Neural crest cell (in vitro differentiated cells): ENCODE measurements around the gene ZCCHC7. TPM values are rescaled to one million over a fixed set of nuclear protein-coding genes. Genes with fewer than 3 reads are reported as not detected.

Source experiments
- DNase-seq: peaks from one replicate; pipeline ENCODE4 v3.0.0; 2021; ENCODE audit warnings: low read depth, mixed read lengths, low spot score
- H3K27ac Mint-ChIP-seq: one replicate; pipeline ENCODE4 v1.8.0; 2021; ENCODE audit warnings: mild to moderate bottlenecking, mixed read lengths; ENCODE audit not compliant: unreplicated experiment
- H3K27me3 Mint-ChIP-seq: 2 replicates; pipeline ENCODE4 v1.8.0; 2021; ENCODE audit warnings: low read depth, mild to moderate bottlenecking, mixed read lengths
- H3K36me3 Mint-ChIP-seq: 2 replicates; pipeline ENCODE4 v1.8.0; 2021; ENCODE audit warnings: low read depth, mild to moderate bottlenecking, mixed read lengths
- H3K4me1 Mint-ChIP-seq: 2 replicates; pipeline ENCODE4 v1.8.0; 2021; ENCODE audit warnings: mixed read lengths
- H3K4me3 Mint-ChIP-seq: one replicate; pipeline ENCODE4 v1.8.0; 2021; ENCODE audit warnings: mild to moderate bottlenecking, mixed read lengths
- H3K9me3 Mint-ChIP-seq: 2 replicates; pipeline ENCODE4 v1.8.0; 2021; ENCODE audit warnings: mixed read lengths
- CTCF ChIP-seq: fragments of 200-600 bp; sonication (generic); conservative IDR thresholded peaks from 2 replicates; pipeline ENCODE4 v1.5.0; 2021; ENCODE audit warnings: antibody characterized with exemption, mild to moderate bottlenecking
- total RNA-seq: library from RNA; stranded (reverse); gene quantifications from 2 replicates; pipeline ENCODE4 v1.2.1, GENCODE V29; 2021

The ZCCHC7 gene
- total RNA-seq, 1 donor from 2014 or later: 21.6 TPM

DNA sequence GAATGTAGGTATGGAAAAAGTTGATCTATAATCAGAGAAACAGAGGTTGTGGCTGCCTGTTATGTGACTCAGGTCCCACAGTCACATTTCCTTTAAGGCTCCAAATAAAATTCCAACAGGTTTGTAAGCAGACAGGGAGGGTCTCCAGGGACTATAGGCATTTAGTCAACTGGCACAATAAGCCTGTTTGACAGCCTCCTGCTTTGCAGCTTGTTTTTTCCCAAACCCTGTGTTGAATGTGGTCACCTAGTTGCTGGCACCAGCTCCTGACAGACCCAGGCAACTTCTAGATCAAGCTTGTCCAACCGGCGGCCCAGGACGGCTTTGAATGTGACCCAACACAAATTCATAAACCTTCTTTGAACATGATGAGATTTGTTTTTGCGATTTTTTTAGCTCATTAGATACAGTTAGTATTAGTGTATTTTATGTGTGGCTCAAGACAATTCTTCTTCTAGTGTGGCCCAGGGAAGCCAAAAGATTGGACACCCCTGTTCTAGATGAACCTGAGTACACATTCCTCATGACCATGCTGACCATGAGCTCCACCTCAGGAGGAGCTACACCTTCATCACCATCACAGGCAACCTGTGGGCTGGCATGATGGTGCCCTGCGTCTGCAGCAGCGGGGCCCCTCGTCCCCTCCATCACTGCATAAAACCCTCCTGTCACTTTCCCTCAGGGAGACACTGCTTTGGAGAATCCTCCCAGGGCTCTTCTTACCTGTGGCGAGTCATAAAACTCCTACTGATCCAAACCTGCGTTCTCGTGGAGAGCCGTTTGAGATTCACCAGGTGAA, 286.4 kb downstream of the ZCCHC7 start:
- Mint-ChIP-seq H3K4me1 (peaks cover 3% of the 10 kb centered on the region), H3K9me3 (no peaks in the 10 kb centered on the region), H3K36me3 (no peaks in the 10 kb centered on the region), H3K27me3 (no peaks in the 10 kb centered on the region), H3K4me3 (no peak overlapping the region), H3K27ac (no peak overlapping the region)
- DNase-seq: no peak
- TF ChIP-seq CTCF: no peak

DNA sequence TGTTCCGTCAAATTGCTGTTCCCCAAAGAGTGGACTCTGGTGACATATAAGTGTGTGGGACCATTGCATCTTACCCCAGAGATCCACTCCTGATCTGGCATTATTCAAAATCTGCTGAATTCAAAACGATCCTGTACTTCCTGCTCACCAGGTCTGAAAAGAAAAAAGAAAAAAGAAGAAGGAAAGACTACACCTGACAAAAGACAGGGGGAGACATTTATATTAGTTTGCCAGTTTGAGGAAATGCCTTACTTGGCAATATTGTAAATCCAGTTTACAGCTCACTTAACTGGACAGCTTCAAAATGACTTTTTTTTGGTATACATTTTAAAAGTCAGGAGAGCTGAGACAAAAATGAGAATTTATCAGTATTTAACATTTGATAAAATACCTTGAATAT, 287.1 kb downstream of the ZCCHC7 start:
- H3K36me3 Mint-ChIP-seq: no peaks in the 10 kb centered on the region
- H3K4me3 Mint-ChIP-seq: no peak overlapping the region
- TF ChIP-seq CTCF: no peak
- DNase-seq: no peak
- H3K4me1 Mint-ChIP-seq: peaks cover 3% of the 10 kb centered on the region
- H3K27me3 Mint-ChIP-seq: no peaks in the 10 kb centered on the region
- no peak overlapping the region for H3K27ac Mint-ChIP-seq
- H3K9me3 Mint-ChIP-seq: no peaks in the 10 kb centered on the region

Other genes starting within 250 kb of the ZCCHC7 start
- gene PAX5, start 86.3 kb upstream of the ZCCHC7 start, total RNA-seq: 18.1 and 19.5 TPM in 2 replicates